ENCODE results near the gene YWHAQ. TPM values are rescaled to one million over a fixed set of nuclear protein-coding genes. Genes with fewer than 3 reads are reported as not detected.

Gene YWHAQ
- total RNA-seq, 4 donors from 2014 or later, result 160 to 222 (median 168) TPM

DNA sequence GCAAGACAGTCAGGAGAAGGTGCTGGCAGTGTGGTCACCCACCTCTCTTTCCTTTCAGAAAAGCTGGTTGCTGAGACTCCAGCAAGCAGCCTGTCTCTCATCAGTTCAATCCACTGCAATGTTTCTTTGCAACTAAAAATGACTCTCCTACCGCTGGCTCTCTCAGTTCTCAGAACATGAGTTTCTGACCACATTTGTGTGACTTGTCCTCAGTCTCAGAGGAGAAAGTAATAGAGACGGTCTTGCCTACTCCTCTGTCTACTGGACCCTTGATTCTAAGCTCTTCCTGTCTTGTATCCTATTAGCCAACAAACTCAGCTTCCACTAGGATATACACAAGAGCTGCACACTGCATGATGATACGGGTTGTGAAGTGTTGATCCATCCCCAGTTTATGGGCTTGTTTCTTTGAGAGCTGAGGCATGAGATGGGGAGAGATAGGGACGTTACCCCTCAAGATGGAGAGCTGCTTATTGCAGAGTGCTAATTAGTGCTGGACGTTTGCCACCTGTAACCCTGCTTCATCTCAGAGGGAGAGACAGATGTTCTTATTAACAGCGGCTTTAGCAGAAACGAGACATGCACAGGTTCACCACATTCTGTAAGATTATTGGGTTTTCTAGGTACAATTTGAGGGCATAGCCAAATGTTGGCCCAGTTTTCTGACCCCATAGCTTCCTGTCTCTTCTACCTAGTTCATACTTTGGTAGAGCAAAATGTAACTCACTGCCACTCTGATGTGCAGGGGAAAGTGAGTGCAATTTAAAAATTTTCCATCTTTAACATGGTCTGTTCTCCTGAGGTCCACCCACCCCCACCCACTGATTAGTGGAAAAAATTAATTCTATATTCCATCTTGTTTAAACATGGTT lies 32.4 kb upstream of the YWHAQ start:
- DNase-seq (ENCODE audit: low spot score), result no peak
- ATAC-seq (ENCODE audit: low FRiP score), result no peak
- TF ChIP-seq, protein P1, sequence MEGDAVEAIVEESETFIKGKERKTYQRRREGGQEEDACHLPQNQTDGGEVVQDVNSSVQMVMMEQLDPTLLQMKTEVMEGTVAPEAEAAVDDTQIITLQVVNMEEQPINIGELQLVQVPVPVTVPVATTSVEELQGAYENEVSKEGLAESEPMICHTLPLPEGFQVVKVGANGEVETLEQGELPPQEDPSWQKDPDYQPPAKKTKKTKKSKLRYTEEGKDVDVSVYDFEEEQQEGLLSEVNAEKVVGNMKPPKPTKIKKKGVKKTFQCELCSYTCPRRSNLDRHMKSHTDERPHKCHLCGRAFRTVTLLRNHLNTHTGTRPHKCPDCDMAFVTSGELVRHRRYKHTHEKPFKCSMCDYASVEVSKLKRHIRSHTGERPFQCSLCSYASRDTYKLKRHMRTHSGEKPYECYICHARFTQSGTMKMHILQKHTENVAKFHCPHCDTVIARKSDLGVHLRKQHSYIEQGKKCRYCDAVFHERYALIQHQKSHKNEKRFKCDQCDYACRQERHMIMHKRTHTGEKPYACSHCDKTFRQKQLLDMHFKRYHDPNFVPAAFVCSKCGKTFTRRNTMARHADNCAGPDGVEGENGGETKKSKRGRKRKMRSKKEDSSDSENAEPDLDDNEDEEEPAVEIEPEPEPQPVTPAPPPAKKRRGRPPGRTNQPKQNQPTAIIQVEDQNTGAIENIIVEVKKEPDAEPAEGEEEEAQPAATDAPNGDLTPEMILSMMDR (IDR thresholded peaks at IDR 0.05), result no peak

DNA sequence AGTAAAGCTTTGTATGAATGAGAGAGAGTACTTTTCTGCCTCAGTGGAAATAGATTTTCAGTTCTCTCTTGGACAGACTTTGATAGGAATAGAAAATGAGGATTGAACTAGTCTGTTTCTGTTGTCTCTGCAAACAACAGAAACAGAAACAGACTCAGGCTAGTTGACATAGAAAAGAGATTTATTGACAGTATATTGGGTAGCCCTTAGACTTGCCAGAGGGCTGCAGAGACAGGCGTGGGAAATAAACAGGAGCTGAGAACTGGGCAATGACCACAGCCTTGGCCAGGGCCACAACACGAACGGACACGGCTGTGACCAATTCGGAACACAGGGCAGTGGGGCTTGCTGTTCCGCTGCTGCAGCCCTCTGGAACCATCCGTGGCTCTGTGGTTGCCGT lies 30.5 kb upstream of the YWHAQ start:
- DNase-seq (ENCODE audit: low spot score), result no peak
- TF ChIP-seq, protein P1 (IDR thresholded peaks at IDR 0.05), result no peak
- ATAC-seq (ENCODE audit: low FRiP score), result no peak

DNA sequence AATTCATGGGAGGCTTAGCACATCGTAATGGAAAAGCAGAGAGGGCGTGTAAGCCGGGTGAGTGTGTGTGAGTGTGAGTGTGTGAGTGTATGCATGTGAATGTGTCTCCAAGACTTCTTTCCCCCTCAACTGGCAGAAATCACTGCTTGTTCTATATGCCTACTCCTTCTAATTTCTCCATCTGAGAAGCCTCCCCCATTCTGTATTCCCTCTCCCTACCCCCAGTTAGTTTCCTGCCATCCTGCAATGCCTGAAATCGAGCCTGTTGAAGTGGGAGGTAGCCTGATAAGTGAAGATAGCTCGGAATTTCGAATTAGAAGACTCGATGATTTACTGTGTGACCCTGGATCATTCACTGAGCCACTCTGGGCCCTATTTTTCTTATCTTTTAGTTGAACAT lies 30.0 kb upstream of the YWHAQ start:
- TF ChIP-seq, protein P1 (IDR thresholded peaks at IDR 0.05), result no peak
- ATAC-seq (ENCODE audit: low FRiP score) (no peak), DNase-seq (ENCODE audit: low spot score) (no peak)

DNA sequence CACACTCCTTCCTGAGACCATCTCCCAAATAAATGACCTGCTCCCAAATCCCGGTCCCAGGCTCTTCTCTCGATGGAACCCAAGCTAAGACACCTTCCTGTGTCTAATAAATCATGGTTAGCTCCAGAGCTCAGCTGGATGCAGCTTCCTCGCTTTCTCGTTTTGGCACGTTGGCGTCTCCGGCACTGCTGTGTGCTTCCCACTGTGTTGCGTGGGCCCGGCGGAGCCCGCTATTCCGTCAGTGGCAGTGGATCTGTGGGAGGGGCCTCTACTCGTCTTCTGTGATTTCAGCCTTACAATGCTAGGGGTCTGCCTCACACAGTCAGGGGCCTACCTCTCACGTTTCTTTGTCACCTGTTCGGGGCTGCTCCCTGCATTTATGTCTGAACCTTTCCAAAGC lies 29.4 kb upstream of the YWHAQ start:
- no peak for DNase-seq (ENCODE audit: low spot score)
- no peak for ATAC-seq (ENCODE audit: low FRiP score)
- TF ChIP-seq, protein P1 (IDR thresholded peaks at IDR 0.05), result no peak

DNA sequence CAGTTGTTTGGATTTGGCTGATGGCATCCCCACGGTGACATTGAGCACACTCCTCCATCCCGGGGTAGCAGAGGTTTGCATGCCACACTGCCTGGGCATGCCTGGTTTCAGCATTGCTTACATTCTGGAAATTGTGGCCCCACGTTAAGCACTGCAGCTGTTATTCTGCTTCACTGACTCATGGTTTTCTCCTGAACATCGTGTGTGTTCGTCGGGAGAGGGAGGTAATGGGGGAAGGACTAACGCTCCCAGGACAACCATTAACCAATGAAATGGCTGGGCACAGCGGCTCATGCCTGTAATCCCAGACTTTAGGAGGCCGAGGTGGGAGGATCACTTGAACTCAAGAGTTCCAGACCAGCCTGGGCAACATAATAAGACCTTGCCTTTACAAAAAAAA lies 28.2 kb upstream of the YWHAQ start:
- no peak for ATAC-seq (ENCODE audit: low FRiP score)
- TF ChIP-seq, protein P1 (IDR thresholded peaks at IDR 0.05), result no peak
- DNase-seq (ENCODE audit: low spot score), result no peak

DNA sequence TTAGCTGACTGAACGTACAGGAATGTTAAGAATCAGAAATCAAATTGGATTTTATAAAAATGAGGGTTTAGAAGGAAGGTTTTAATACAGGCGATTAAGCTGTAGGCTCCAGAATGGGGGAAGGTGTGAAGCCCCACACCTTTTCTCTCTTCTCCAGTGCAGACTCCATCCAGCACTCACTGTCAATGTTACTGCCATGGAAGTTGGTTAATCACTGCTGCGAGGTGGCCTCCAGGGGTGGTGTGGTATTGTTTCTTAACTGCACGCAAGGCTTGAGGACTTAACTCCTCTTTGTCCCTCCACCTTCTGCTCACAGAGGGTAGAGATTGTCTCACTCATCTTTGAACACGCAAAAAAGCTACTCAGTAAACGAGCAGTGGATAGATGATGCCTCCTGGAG lies 26.9 kb upstream of the YWHAQ start:
- no peak for ATAC-seq (ENCODE audit: low FRiP score)
- DNase-seq (ENCODE audit: low spot score), result no peak
- TF ChIP-seq, protein P1 (IDR thresholded peaks at IDR 0.05), result no peak

DNA sequence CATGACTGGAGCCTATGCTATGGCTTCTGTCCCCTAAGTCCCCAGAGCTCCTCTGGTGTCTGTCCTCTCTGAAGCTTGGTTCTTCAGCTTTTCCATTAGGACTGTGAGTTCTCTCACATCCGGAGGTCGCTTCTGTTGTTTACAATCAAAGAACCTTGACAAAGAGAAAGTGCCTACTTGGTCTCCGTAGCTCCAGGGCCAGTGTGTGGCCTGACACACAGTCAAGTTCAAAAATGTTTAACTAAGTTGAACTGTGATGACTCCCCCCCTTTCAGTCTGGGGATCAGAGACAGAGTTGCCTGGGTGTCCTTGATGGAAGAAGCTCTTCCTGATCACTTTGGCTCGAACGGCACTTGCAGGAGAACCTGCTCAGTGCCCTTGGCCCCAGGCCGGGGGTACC lies 26.3 kb upstream of the YWHAQ start:
- TF ChIP-seq, protein P1 (IDR thresholded peaks at IDR 0.05), result no peak
- no peak for DNase-seq (ENCODE audit: low spot score)
- no peak for ATAC-seq (ENCODE audit: low FRiP score)

Measured in omental fat pad (tissue), 4 donors.